ENCODE results near the gene TXNIP. TPM values are rescaled to one million over a fixed set of nuclear protein-coding genes. Genes with fewer than 3 reads are reported as not detected.

TXNIP gene
- total and polyA plus RNA-seq, 2 experiments from 2014 or later = 22.8 to 29.1 TPM

DNA sequence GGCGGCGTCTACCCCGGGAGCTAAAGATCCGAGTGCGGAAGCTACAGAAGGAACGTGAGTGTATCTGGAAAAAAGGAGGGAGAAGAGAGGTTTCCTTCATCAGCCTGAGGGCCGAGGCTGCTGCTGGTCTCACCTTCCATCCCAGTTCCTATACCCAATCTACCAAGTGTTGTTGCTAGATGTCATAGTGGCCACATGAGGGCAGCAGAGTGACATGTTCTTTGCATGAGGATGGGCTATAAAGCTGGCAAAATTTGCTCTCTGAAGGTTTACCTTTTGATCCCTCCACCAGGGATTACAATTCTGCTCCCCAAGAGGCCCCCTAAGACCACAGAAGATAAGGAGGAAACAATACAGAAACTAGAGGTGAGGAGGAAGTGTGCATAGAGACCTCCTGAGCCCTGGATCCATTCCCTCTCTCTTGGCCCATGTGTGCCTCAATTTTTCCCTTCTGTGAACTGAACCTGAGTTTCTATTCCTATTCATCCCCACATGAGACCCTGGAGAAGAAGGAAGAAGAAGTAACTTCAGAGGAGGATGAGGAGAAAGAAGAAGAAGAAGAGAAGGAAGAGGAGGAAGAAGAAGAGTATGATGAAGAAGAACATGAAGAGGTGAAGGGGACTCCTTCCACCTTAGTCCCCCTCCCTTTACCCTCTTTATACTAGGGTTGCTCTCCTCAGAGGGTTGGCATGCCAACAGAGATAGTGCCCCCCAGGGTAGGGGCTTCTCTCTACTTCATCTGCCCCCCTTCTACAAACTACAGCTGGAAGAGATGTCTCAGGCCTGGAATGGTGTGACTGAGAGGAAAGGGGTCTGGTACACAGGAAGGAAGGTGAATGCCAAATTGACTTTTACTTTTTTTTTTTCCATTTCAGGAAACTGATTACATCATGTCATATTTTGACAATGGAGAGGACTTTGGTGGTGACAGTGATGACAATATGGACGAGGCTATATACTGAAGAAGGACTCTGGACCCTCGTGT, 18.6 kb downstream of the TXNIP start:
- Mint-ChIP-seq H3K27ac (no peak overlapping the region; the same call in 1 of the 2 replicates), H3K36me3 (ENCODE audit: low read depth) (no peaks in the 10 kb centered on the region), H3K4me3 (peak overlapping the region; percentile 38; the same call in 2 of the 3 replicates), H3K9me3 (no peaks in the 10 kb centered on the region), H3K4me1 (peaks cover 7% of the 10 kb centered on the region), H3K27me3 (ENCODE audit: insufficient read depth, low read depth, poor library complexity) (peaks cover 2% of the 10 kb centered on the region)
- Histone ChIP-seq H3K4me1 (ENCODE audit: insufficient read depth) (peaks cover 17% of the 10 kb centered on the region), H3K27ac (ENCODE audit: low read depth) (peak overlapping the region; percentile 91), H3K4me2 (peak overlapping the region; percentile 64), H3F3A (replicated peaks; ENCODE audit: low read depth) (no peaks in the 10 kb centered on the region), H3K4me3 (peak overlapping the region; percentile 27), H4K20me1 (replicated peaks; ENCODE audit: insufficient read depth) (no peaks in the 10 kb centered on the region), H3K79me2 (replicated peaks; ENCODE audit: insufficient read depth) (no peaks in the 10 kb centered on the region), H3K27me3 (ENCODE audit: insufficient read depth) (no peaks in the 10 kb centered on the region), H2AFZ (peak overlapping the region; percentile 69; the same call in 1 of the 2 replicates), H3K9me2 (ENCODE audit: insufficient read depth) (no peaks in the 10 kb centered on the region), H3K36me3 (ENCODE audit: insufficient read depth) (no peaks in the 10 kb centered on the region)
- DNase-seq (ENCODE audit: low spot score) (peak; percentile 92), ATAC-seq (peak; percentile 63)
- peak; percentile 89 to 98 for TF ChIP-seq CTCF (conservative IDR thresholded peaks at IDR 0.05; ENCODE audit: low read depth in 2 of 2)
- TF ChIP-seq ETS1 (IDR thresholded peaks at IDR 0.05) = no peak

DNA sequence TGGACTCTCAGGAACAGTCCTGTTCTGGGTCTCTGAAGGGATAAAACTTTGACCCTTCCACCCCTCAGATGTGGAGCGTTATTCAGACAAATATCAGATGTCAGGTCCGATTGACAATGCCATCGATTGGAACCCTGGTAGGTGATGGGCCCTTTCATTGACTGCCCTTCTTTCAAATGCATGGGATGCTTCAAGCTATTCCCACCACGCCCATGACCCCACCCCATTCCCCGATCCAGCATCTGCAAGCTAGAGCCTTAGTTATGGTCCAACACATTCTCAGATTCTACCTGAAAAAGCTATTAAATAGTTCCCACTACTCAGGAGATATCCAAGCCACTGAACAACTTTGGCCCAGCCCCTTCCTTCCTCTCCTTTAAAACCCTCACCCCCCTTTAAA, 19.4 kb downstream of the TXNIP start:
- Mint-ChIP-seq H3K36me3 (ENCODE audit: low read depth) (no peaks in the 10 kb centered on the region), H3K9me3 (no peaks in the 10 kb centered on the region), H3K4me3 (peak overlapping the region; percentile 6; the same call in 1 of the 3 replicates), H3K27me3 (ENCODE audit: insufficient read depth, low read depth, poor library complexity) (peaks cover 2% of the 10 kb centered on the region), H3K27ac (no peak overlapping the region), H3K4me1 (peaks cover 3% of the 10 kb centered on the region)
- Histone ChIP-seq H3K36me3 (ENCODE audit: insufficient read depth) (no peaks in the 10 kb centered on the region), H2AFZ (peak overlapping the region; percentile 69; the same call in 1 of the 2 replicates), H3F3A (replicated peaks; ENCODE audit: low read depth) (no peaks in the 10 kb centered on the region), H3K4me2 (peak overlapping the region; percentile 64), H3K27ac (ENCODE audit: low read depth) (no peak overlapping the region), H3K9me2 (ENCODE audit: insufficient read depth) (no peaks in the 10 kb centered on the region), H3K27me3 (ENCODE audit: insufficient read depth) (no peaks in the 10 kb centered on the region), H3K79me2 (replicated peaks; ENCODE audit: insufficient read depth) (no peaks in the 10 kb centered on the region), H3K4me1 (ENCODE audit: insufficient read depth) (peaks cover 17% of the 10 kb centered on the region), H4K20me1 (replicated peaks; ENCODE audit: insufficient read depth) (no peaks in the 10 kb centered on the region), H3K4me3 (peak overlapping the region; percentile 27)
- DNase-seq (ENCODE audit: low spot score) = no peak
- ATAC-seq = no peak
- TF ChIP-seq ZNF331 (CRISPR knock-in tag; IDR thresholded peaks at IDR 0.05; ENCODE audit: low read depth) = no peak
- TF ChIP-seq, protein P1, sequence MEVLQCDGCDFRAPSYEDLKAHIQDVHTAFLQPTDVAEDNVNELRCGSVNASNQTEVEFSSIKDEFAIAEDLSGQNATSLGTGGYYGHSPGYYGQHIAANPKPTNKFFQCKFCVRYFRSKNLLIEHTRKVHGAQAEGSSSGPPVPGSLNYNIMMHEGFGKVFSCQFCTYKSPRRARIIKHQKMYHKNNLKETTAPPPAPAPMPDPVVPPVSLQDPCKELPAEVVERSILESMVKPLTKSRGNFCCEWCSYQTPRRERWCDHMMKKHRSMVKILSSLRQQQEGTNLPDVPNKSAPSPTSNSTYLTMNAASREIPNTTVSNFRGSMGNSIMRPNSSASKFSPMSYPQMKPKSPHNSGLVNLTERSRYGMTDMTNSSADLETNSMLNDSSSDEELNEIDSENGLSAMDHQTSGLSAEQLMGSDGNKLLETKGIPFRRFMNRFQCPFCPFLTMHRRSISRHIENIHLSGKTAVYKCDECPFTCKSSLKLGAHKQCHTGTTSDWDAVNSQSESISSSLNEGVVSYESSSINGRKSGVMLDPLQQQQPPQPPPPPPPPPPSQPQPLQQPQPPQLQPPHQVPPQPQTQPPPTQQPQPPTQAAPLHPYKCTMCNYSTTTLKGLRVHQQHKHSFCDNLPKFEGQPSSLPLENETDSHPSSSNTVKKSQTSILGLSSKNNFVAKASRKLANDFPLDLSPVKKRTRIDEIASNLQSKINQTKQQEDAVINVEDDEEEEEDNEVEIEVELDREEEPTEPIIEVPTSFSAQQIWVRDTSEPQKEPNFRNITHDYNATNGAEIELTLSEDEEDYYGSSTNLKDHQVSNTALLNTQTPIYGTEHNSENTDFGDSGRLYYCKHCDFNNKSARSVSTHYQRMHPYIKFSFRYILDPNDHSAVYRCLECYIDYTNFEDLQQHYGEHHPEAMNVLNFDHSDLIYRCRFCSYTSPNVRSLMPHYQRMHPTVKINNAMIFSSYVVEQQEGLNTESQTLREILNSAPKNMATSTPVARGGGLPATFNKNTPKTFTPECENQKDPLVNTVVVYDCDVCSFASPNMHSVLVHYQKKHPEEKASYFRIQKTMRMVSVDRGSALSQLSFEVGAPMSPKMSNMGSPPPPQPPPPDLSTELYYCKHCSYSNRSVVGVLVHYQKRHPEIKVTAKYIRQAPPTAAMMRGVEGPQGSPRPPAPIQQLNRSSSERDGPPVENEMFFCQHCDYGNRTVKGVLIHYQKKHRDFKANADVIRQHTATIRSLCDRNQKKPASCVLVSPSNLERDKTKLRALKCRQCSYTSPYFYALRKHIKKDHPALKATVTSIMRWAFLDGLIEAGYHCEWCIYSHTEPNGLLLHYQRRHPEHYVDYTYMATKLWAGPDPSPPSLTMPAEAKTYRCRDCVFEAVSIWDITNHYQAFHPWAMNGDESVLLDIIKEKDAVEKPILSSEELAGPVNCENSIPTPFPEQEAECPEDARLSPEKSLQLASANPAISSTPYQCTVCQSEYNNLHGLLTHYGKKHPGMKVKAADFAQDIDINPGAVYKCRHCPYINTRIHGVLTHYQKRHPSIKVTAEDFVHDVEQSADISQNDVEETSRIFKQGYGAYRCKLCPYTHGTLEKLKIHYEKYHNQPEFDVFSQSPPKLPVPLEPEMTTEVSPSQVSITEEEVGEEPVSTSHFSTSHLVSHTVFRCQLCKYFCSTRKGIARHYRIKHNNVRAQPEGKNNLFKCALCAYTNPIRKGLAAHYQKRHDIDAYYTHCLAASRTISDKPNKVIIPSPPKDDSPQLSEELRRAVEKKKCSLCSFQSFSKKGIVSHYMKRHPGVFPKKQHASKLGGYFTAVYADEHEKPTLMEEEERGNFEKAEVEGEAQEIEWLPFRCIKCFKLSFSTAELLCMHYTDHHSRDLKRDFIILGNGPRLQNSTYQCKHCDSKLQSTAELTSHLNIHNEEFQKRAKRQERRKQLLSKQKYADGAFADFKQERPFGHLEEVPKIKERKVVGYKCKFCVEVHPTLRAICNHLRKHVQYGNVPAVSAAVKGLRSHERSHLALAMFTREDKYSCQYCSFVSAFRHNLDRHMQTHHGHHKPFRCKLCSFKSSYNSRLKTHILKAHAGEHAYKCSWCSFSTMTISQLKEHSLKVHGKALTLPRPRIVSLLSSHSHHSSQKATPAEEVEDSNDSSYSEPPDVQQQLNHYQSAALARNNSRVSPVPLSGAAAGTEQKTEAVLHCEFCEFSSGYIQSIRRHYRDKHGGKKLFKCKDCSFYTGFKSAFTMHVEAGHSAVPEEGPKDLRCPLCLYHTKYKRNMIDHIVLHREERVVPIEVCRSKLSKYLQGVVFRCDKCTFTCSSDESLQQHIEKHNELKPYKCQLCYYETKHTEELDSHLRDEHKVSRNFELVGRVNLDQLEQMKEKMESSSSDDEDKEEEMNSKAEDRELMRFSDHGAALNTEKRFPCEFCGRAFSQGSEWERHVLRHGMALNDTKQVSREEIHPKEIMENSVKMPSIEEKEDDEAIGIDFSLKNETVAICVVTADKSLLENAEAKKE (CRISPR knock-in tag; IDR thresholded peaks at IDR 0.05) = no peak
- TF ChIP-seq NANOG (IDR thresholded peaks at IDR 0.05; ENCODE audit: borderline replicate concordance) = no peak
- TF ChIP-seq EZH2phosphoT487 (IDR thresholded peaks at IDR 0.05; ENCODE audit: unreplicated experiment) = no peak
- no peak for TF ChIP-seq CREB1 (CRISPR knock-in tag; IDR thresholded peaks at IDR 0.05; ENCODE audit: low read depth)
- no peak for TF ChIP-seq JUNB (IDR thresholded peaks at IDR 0.05; ENCODE audit: unreplicated experiment)
- TF ChIP-seq POLR2AphosphoS5 (IDR thresholded peaks at IDR 0.05; ENCODE audit: low read depth) = no peak
